IMR-90 (cell line): Measurements from ENCODE around the gene CDH12. TPM values are rescaled to one million over a fixed set of nuclear protein-coding genes. Genes with fewer than 3 reads are reported as not detected.

ENCODE experiments used
- ATAC-seq: fragments of 200-7000 bp; cut with Tn5 transposase; 2 replicates; pipeline ENCODE4 v1.9.1; 2020; ENCODE audit warnings: low read depth, mild to moderate bottlenecking, moderate library complexity
- BruUV-seq: library from RNA; stranded (reverse); fragments of 400-500 nt; replicated peaks from 2 replicates; lab custom pipeline; 2021; lab: Mats Ljungman, UMichigan
- CTCF ChIA-PET: fragments of 300-600 bp; formaldehyde crosslinking; extraction: SDS; loops from one replicate; lab custom pipeline; 2021; ENCODE audit warnings: antibody characterized with exemption; lab: Yijun Ruan, JAX
- POLR2A ChIA-PET: fragments of 300-600 bp; sonication (Branson Sonifier 250); formaldehyde crosslinking; loops from one replicate; lab custom pipeline; 2022; ENCODE audit warnings: antibody characterized with exemption; ENCODE audit not compliant: unreplicated experiment; lab: Charles Lee
- DNase-seq: peaks from one replicate; pipeline ENCODE4 v3.0.0; 2013
- H2AFZ ChIP-seq: replicated peaks from 2 replicates; pipeline ENCODE3; 2013; ENCODE audit warnings: low read length, mild to moderate bottlenecking; ENCODE audit not compliant: poor library complexity
- H2AK5ac ChIP-seq: 2 replicates; pipeline ENCODE4 v1.6.1; 2013; ENCODE audit warnings: low read depth, low read length, inconsistent platforms
- H2AK9ac ChIP-seq: replicated peaks from 2 replicates; pipeline ENCODE3; 2013; ENCODE audit warnings: mild to moderate bottlenecking, low read depth, low read length, moderate library complexity; ENCODE audit not compliant: poor library complexity
- H2BK120ac ChIP-seq: 2 replicates; pipeline ENCODE4 v1.6.1; 2013; ENCODE audit warnings: low read depth, low read length, inconsistent platforms
- H2BK15ac ChIP-seq: 3 replicates; pipeline ENCODE4 v1.6.1; 2013; ENCODE audit warnings: low read depth, low read length, inconsistent platforms
- H2BK20ac ChIP-seq: 2 replicates; pipeline ENCODE4 v1.6.1; 2013; ENCODE audit warnings: low read depth, mild to moderate bottlenecking, inconsistent platforms, low read length, moderate library complexity
- H2BK5ac ChIP-seq: 2 replicates; pipeline ENCODE4 v1.6.1; 2013; ENCODE audit warnings: mild to moderate bottlenecking, low read depth, low read length, inconsistent platforms; ENCODE audit not compliant: poor library complexity, severe bottlenecking
- H3K14ac ChIP-seq: replicated peaks from 2 replicates; pipeline ENCODE4 v1.6.1; 2013; ENCODE audit warnings: low read depth, low read length, inconsistent platforms
- H3K18ac ChIP-seq: 2 replicates; pipeline ENCODE4 v1.6.1; 2013; ENCODE audit warnings: low read depth, low read length, control low read depth
- H3K23ac ChIP-seq: 2 replicates; pipeline ENCODE4 v1.6.1; 2013; ENCODE audit warnings: low read depth, low read length, inconsistent platforms
- H3K27ac ChIP-seq: 2 replicates; pipeline ENCODE4 v1.5.1; 2013; ENCODE audit warnings: mild to moderate bottlenecking, control low read depth, low read length; ENCODE audit not compliant: insufficient read depth
- H3K27me3 ChIP-seq: 2 replicates; pipeline ENCODE4 v1.6.1; 2013; ENCODE audit warnings: low read length; ENCODE audit not compliant: control insufficient read depth, insufficient read depth
- H3K36me3 ChIP-seq: 2 replicates; pipeline ENCODE4 v1.6.1; 2013; ENCODE audit warnings: low read length, mixed read lengths; ENCODE audit not compliant: control insufficient read depth, insufficient read depth
- H3K4ac ChIP-seq: 2 replicates; pipeline ENCODE4 v1.6.1; 2013; ENCODE audit warnings: low read depth, low read length, inconsistent platforms
- H3K4me1 ChIP-seq: 2 replicates; pipeline ENCODE4 v1.6.1; 2013; ENCODE audit warnings: low read length, mixed read lengths; ENCODE audit not compliant: control insufficient read depth, insufficient read depth
- H3K4me2 ChIP-seq: 2 replicates; pipeline ENCODE4 v1.6.1; 2013; ENCODE audit warnings: low read depth, mild to moderate bottlenecking, control low read depth, low read length, moderate library complexity
- H3K4me3 ChIP-seq: 2 replicates; pipeline ENCODE4 v1.5.1; 2013; ENCODE audit warnings: low read depth, mild to moderate bottlenecking, control low read depth, low read length, moderate library complexity; ENCODE audit not compliant: insufficient read depth
- H3K56ac ChIP-seq: 2 replicates; pipeline ENCODE4 v1.6.1; 2013; ENCODE audit warnings: low read length, inconsistent platforms; ENCODE audit not compliant: insufficient read depth; ENCODE audit errors: extremely low read depth
- H3K79me1 ChIP-seq, 2 experiments: 2 replicates each; pipeline ENCODE4 v1.6.1; 2013; ENCODE audit warnings: low read length in 2 of 2, inconsistent platforms in 1 of 2, low read depth in 1 of 2
- H3K9ac ChIP-seq: 2 replicates; pipeline ENCODE4 v1.6.1; 2013; ENCODE audit warnings: low read depth, low read length, control low read depth
- H3K9me1 ChIP-seq: 2 replicates; pipeline ENCODE4 v1.6.1; 2013; ENCODE audit warnings: low read length, inconsistent platforms; ENCODE audit not compliant: insufficient read depth
- H3K9me3 ChIP-seq: 2 replicates; pipeline ENCODE4 v1.6.1; 2013; ENCODE audit warnings: low read length; ENCODE audit not compliant: control insufficient read depth, insufficient read depth
- H4K20me1 ChIP-seq: 2 replicates; pipeline ENCODE4 v1.6.1; 2013; ENCODE audit warnings: low read length, inconsistent platforms; ENCODE audit not compliant: insufficient read depth
- H4K5ac ChIP-seq: 2 replicates; pipeline ENCODE4 v1.6.1; 2013; ENCODE audit warnings: mild to moderate bottlenecking, low read depth, low read length, control low read depth
- H4K8ac ChIP-seq, 2 experiments: 2 replicates each; pipeline ENCODE4 v1.6.1; 2013; ENCODE audit warnings: low read depth in 2 of 2, low read length in 2 of 2, control low read depth in 1 of 2, inconsistent platforms in 1 of 2
- H4K91ac ChIP-seq: 2 replicates; pipeline ENCODE4 v1.6.1; 2013; ENCODE audit warnings: low read depth, low read length, inconsistent platforms; ENCODE audit not compliant: insufficient read depth
- CEBPB ChIP-seq: IDR thresholded peaks from 2 replicates; pipeline ENCODE4 v1.6.1; 2012; ENCODE audit warnings: low read depth, low read length, improper control_type of control experiment
- ELK1 ChIP-seq: fragments of 150-350 bp; IDR thresholded peaks from 2 replicates; pipeline ENCODE4 v1.6.1; 2016; ENCODE audit warnings: low read depth, mild to moderate bottlenecking, low read length, moderate library complexity, borderline replicate concordance
- FOS ChIP-seq: fragments of 150-350 bp; IDR thresholded peaks from 2 replicates; pipeline ENCODE4 v1.6.1; 2016; ENCODE audit warnings: low read depth, low read length
- MAFK ChIP-seq: IDR thresholded peaks from 2 replicates; pipeline ENCODE4 v1.6.1; 2012; ENCODE audit warnings: low read depth, low read length, improper control_type of control experiment
- MXI1 ChIP-seq: IDR thresholded peaks from 2 replicates; pipeline ENCODE4 v1.6.1; 2012; ENCODE audit warnings: low read depth, mild to moderate bottlenecking, low read length, moderate library complexity, borderline replicate concordance
- WGBS, 2 experiments: methylation state at CpG; one replicate each; pipeline versions ENCODE4 v1.1.5 to v1.1.7; 2013; ENCODE audit warnings: missing lambda C conversion rate in 2 of 2; ENCODE audit not compliant: insufficient read length in 1 of 2; ENCODE audit errors: extremely low coverage in 2 of 2; 5-methylcytosine and 5-hydroxymethylcytosine counted together
- dilution Hi-C: fragments of 300-500 bp; cut with HindIII; formaldehyde crosslinking; loops from one replicate; pipeline ENCODE4 v1.14.3; 2018; ENCODE audit warnings: low sequenced_read_pairs; ENCODE audit not compliant: unreplicated experiment
- in situ Hi-C: fragments of 300-500 bp; cut with MboI; formaldehyde crosslinking; loops from 3 replicates; pipeline ENCODE4 v1.14.3; 2019; ENCODE audit warnings: low sequenced_read_pairs, inconsistent platforms, mixed read lengths
- intact Hi-C: fragments of 100-400 bp; cut with micrococcal nuclease; formaldehyde crosslinking; loops from 2 replicates; pipeline ENCODE4 v1.10.0; 2022
- polyA plus RNA-seq, 3 experiments: library from polyadenylated mRNA; depleted of rRNA; stranded (reverse); fragments of >200 nt; gene quantifications; 2 replicates each; pipeline ENCODE4 v1.2.3, GENCODE V29; 2012; ENCODE audit warnings: low replicate concordance in 1 of 3
- total RNA-seq: library from RNA; depleted of rRNA; stranded (reverse); fragments of >200 nt; gene quantifications from 2 replicates; pipeline ENCODE4 v1.2.3, GENCODE V29; 2012

The CDH12 gene
- total and polyA plus RNA-seq, 2 of the 4 experiments (the other 2 are of a cell fraction), result not detected

- no peaks in the 10 kb centered on the region for H3K36me3 ChIP-seq
- no CpG with 5 or more reads among the region's 1 CpG for WGBS, 2 experiments
- H3K14ac ChIP-seq, result no peak overlapping the region
- TF ChIP-seq ELK1, result no peak
- peak; percentile 67 for TF ChIP-seq CEBPB
- TF ChIP-seq MXI1, result no peak
- TF ChIP-seq FOS, result peak; percentile 30; the same call in 1 of the 2 replicates
- TF ChIP-seq MAFK, result no peak
- H3K18ac ChIP-seq, result no peak overlapping the region
- H2AK5ac ChIP-seq, result no peak overlapping the region
- H2BK15ac ChIP-seq, result no peak overlapping the region
- no peak overlapping the region for H3K56ac ChIP-seq
- 0 out of 2 replicates have a peak overlapping the region, but pooled peaks have one; percentile 48 for H3K4ac ChIP-seq
- no peak overlapping the region for H4K5ac ChIP-seq
- POLR2A ChIA-PET, result no interaction called here
- peaks cover 2% of the 10 kb centered on the region for H3K4me1 ChIP-seq
- no peaks in the 10 kb centered on the region for H3K9me3 ChIP-seq
- H3K4me3 ChIP-seq, result no peak overlapping the region
- peak overlapping the region; percentile 35 for H2AFZ ChIP-seq
- no peak overlapping the region for H4K8ac ChIP-seq
- peak; percentile 66 for ATAC-seq
- H4K91ac ChIP-seq, result no peak overlapping the region
- H2BK120ac ChIP-seq, result no peak overlapping the region; the same call in 1 of the 2 replicates
- H3K9me1 ChIP-seq, result no peaks in the 10 kb centered on the region
- H2BK5ac ChIP-seq, result no peak overlapping the region
- CTCF ChIA-PET, result no interaction called here
- no peak overlapping the region for H2BK20ac ChIP-seq
- H3K4me2 ChIP-seq, result no peak overlapping the region
- no TSS peak for BruUV-seq
- DNase-seq, result peak; percentile 87
- no peak overlapping the region for H3K27ac ChIP-seq
- H3K79me1 ChIP-seq, result no peaks in the 10 kb centered on the region
- no peak overlapping the region for H3K9ac ChIP-seq
- no peak overlapping the region for H3K23ac ChIP-seq
- intact Hi-C loops, result no loop called here
- H3K27me3 ChIP-seq, result no peaks in the 10 kb centered on the region
- H4K20me1 ChIP-seq, result no peaks in the 10 kb centered on the region
- dilution Hi-C loops, result no loop called here
- no peak overlapping the region for H2AK9ac ChIP-seq
- in situ Hi-C loops, result loop anchor here (10.0 kb wide), 1 partner anchor 342 kb away; no protein-coding TSS in a partner anchor
Measured at GRCh38 chr5:21806943-21807342, 1046.2 kb downstream of the CDH12 start.
